ENCODE results near the gene UVSSA.

GRCh38 chr4:1360423-1361283, 13.6 kb downstream of the UVSSA start:
- TF ChIP-seq POLR2AphosphoS5 (IDR thresholded peaks at IDR 0.05; ENCODE audit: borderline replicate concordance, low read depth, low read length): no peak
- no peak for TF ChIP-seq EZH2 (IDR thresholded peaks at IDR 0.05)
- TF ChIP-seq FOXP2 (optimal IDR thresholded peaks at IDR 0.05; ENCODE audit: control extremely low read depth, extremely low read length, insufficient read depth): no peak
